UCSD-AML1 (cell line): Measurements from ENCODE around the gene CBX4.
A peak's percentile ranks its signal among the peaks of the same experiment; 100 is the strongest.
"Not testable (repeated sequence)": the region's sequence is repeated elsewhere in the genome, so short reads cannot be mapped to it uniquely, and the experiment has no call there.

Experiments used
- DNase-seq: peaks from one replicate; lab custom pipeline; 2025; ENCODE audit not compliant: unreplicated experiment; lab: John Stamatoyannopoulos, UW

The CBX4 gene

GRCh38 chr17:79861413-79862216, 22.4 kb upstream of the CBX4 start:
- no peak for DNase-seq

DNA sequence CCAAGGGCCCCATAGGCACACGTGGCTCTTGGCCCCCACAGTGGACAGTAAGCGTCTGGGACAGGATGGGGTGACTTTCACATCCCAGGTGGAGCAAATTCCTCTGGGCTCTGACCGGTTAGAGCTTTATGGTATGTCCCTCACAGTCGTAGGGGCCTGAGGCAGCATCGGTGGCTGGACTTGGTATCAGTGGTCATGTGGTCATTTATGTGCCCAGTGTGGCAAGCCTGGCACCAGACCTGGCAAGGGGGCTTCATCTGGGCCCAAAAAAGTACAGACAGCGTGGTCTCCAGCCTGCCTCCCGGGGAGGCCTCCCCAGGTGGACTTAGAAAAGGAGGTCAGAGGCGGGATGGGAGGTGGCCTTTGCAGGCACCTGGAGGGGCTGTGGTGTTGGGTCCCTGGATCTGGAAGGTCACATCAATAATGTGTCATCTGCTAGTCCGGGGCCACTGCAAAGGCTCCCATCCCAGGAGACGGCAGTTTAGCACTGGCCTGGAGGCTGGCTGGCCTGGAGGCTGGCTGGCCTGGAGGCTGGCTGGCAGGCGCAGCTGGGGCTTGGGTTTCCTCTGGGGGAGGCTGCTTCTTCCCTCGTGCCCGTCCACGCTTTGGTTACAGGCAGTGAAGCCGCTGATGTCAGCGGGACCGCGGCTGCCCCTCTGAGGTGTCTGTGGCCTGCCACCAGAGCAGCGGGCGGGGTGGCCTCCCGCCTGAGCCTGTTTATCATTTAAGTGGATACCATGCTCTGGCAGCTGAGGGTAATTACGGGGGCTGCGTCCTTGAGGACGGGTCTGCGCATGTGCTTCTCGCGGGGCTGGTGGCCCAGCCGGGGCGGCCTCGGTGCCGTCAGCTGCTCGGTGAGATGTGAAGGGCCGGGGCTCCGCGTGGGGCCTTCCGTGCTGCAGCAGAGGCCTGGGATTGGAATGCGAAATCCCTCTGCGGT, 20.7 kb upstream of the CBX4 start:
- no peak for DNase-seq

DNA sequence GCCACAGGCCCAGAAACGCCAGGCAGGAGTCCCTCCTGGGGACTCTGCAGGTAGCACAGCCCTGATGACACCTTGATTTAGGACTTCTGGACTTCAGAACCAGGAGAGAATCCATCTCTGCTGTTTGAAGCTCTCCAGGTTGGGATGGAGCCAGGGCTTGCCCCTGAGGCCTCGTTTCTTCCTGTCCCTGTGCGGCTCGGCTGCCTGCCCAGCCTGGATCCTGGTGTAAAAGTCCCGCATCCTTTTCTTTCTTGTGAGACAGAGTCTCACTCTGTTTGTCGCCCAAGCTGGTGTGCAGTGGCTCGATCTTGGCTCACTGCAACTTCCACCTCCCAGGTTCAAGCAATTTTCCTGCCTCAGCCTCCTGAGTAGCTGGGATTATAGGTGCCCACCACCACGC, 17.9 kb upstream of the CBX4 start:
- DNase-seq: no peak

DNA sequence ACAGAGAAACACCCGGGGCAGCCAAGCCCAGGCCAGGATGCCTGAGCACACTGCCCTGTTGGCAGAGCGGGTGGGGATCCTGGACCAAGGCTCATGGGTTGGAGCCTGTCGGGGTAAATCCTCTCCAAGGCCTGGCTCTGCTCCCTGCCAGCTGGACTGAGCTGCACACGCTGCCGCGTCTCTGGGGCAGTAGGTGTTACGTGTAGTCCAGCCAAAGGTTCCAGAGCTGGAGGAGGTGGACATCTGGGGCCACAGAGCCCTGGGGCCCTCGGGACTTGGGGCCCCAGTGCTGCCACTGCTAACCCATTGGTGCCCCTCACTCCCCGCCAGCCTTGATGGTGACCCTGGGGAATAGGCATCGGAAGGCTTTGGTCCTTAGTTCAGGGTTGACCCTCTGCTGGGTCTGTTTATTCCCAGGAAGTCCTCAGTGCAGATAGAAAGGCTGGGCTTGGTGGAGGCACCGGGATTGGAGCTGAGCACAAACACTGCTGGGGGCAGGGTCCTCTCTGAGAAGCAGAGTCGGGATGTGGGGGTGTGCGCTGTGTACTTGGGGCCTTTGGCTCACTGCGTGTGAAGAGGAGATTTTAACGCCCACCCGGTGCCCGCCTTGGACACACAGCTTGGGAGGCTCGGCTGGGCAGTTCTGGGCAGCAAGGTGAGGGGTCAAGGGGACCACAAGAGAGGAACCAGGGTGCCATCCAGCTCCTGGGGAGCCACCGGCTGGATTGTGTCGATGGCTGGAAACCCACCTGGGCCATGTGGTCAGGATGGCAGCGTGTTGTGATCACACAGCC, 16.3 kb upstream of the CBX4 start:
- DNase-seq: no peak

DNA sequence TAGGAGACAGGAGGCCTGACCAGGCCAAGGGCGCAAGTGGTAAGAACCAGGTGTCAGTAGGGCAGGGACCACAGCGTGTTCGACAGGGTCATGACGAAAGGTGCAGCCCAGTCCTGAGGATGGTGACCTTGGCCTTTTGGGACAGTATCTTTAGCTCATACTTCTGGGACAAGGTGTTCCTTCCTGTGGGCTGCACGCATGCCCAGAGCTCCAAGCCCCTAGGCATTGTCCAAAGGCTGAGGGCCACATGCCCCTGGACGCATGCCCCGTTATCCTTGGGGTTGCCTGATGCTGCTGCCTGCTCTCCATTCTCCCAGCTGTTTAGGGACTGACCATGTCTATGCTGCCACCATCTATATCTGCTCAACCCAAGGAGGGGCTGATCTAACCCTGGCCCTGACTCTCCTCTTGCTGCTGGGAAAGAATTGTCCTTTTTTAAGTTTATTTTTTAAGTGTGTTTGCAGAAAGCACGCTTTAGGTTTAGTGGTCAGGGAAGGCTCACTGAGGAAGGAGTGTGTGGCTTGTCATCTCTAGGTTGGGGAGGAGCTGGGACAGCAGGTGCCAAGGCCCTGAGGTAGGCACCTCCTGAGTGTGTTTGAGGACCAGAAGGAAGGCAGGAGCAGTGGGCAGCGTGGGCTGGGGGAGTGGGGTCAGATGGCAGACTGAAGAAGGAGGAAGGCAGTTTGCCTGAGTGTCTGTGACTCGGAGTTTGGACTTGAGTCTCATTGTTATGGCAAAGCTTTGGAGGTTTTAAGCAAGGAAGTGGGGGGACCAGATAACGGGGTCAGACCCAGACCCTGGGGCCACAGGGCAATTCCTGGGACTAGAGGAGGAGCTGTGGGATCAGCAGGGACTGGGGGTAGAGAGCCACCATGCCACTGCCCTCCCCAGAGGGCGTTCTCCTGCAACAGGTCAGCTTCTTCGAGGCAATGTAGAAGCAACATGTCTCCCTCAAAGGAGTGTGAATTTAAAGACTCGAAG, 15.1 kb upstream of the CBX4 start:
- no peak for DNase-seq

- DNase-seq: not testable (repeated sequence)
Measured at GRCh38 chr17:79853168-79853567, 13.9 kb upstream of the CBX4 start.

GRCh38 chr17:79852748-79853147, 13.5 kb upstream of the CBX4 start:
- no peak for DNase-seq

DNA sequence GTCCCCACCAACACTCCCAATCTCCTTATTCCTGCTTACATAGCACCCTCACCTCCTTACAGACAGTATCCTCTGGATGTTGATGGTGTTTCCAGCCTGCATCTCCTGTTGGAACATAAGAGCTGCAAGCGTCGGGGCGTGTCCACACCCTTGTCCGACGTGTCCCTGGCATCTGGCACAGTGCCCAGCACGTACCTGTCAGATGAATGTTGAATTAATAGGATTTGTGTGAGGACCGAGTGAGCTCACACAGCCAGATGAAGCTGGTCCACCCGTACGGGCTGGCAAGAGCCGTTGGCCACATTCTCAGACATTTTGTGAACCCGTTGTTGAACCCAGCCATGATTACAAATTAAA, 12.2 kb upstream of the CBX4 start:
- no peak for DNase-seq

- DNase-seq: no peak
Measured at GRCh38 chr17:79850571-79851460, 11.6 kb upstream of the CBX4 start.

GRCh38 chr17:79849953-79850352, 10.7 kb upstream of the CBX4 start:
- no peak for DNase-seq

GRCh38 chr17:79848370-79848766, 9.1 kb upstream of the CBX4 start:
- no peak for DNase-seq

- no peak for DNase-seq
Measured at GRCh38 chr17:79847698-79848369, 8.6 kb upstream of the CBX4 start.

DNA sequence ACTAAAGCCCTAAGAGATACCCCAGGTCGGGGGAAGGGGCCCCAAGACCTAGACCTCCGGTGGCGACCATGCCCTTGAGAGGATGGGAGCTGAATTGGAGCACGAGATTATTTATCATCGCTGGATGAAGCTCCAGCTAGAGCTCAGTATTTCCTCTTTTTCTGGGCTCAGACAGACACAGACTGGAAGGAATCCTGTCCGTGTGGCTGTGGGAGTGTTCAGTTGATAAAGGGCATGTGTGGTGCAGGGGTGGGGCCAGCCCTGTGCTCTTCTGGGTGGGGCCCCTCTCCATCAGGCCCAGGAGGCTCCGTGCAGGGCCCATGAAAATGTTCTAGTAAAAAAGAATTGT, 6.3 kb upstream of the CBX4 start:
- DNase-seq: peak; percentile 48

DNA sequence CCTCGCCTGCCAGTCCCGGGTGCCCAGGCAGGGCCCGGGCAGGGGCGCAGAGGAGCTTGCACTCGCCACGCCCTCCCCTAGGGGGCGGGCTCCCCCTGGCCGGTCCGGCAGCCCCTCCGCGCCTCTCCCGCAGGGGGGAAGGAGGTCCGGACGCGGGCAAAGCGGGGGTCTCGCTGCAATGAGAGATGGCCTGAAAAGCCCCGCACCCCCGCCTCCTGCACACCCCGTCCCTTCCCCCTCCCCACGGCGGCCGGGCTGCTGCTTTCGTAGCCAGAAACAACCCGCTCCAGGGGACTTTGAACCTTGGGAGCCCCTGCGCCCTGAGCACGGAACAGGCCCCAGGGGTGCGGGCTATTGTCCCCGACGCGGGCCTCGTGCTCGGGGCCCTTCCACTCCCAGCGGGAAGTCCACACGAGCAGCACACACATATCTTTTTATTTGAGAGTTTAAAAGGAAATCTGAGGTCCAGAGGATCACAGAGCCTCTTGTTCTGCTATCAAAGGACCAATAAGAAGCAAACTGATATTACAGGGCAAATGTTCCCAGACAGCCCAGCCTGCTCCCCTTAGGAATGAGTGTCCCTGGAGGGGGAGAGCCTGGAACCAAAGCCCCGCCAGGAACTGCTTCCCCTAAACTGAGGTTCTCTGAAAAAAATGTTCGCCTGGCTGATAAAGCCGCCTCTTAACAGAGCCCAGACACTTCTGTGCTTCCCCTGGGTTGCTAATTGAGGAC, 5.8 kb upstream of the CBX4 start:
- DNase-seq: peak; percentile 47

DNA sequence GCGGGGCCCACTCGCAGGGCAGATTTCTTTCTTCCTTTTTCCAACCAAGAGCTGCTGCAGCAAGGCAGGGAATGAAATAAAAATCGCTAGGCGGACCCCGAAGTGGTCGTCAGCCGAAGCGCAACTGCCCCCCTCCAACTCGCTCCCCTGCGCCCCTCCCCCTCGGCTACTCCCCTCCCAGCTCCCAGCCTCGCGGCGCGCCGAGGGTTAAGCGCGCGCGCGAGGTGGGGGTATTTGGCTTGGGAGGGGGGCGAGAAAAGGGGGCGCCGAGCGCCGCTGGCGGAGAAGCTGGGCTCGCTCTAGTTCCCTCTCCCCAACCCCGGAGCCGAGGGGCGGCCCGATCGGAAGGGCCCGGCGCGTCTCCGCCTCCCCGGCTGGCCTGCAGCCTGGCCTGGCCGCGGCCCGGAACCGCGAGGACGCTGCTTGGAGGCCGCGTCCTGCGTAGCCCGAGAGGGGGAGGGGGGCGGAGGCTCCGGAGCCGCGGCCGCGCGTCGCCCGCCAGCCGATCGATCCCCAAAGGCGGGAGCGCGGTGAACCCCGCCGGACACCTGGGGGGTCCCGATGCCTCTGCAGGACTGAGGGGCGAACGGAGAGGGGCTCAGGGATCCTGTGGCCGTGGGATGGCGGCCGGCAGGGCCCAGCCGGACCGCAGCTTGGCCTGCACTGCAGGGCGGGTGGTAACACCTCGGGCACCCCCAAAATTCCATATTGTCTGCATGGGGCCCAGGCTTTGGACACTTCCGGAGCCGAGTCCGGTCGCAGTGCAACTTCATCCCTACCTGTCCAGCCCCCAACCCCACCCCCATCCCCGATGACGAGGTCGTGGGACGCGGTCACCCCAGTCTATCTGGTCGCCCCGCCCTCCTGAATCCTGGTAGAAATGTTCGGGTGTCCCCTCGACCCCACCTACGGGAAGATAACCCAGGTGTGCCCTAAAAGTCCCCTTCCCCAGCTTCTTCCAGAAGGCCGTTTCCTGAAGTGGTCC, 4.9 kb upstream of the CBX4 start:
- DNase-seq: peak; percentile 28

DNA sequence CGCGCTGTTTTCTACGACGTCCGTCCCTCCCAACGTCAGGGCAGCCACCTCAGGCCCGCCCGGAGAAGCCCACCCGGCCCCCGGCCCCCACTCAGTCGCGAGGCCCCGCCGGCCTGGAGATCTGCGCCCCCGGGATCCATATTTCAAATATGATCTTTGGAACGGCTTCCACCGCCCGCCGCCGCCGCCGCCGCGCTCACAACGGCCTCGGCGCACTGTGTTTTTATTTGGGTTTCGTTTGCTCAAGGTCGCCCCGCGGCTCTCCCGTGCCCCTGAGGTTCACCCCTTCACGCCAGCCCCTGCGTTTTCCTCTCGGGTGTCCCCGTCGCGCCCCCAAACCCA, 4.2 kb upstream of the CBX4 start:
- DNase-seq: no peak
